GM19025 (cell line): ENCODE measurements around the gene ZNF628.

Source experiments
- ATAC-seq: cut with Tn5 transposase; IDR thresholded peaks from one replicate; pipeline ENCODE4 v1.9.1; 2021; ENCODE audit warnings: mild to moderate bottlenecking, low read depth, moderate library complexity; ENCODE audit not compliant: unreplicated experiment

The ZNF628 gene

GRCh38 chr19:55449469-55449868 is 26.9 kb upstream of the ZNF628 start:
- no peak for ATAC-seq

GRCh38 chr19:55451163-55451964 is 25.1 kb upstream of the ZNF628 start:
- ATAC-seq = no peak

GRCh38 chr19:55451965-55452748 is 24.3 kb upstream of the ZNF628 start:
- no peak for ATAC-seq

- no peak for ATAC-seq
These were observed 23.6 kb upstream of the ZNF628 start for GRCh38 chr19:55452749-55453346.

- ATAC-seq = no peak
These were observed 22.7 kb upstream of the ZNF628 start for GRCh38 chr19:55453511-55454260.

GRCh38 chr19:55454787-55455243 is 21.6 kb upstream of the ZNF628 start:
- no peak for ATAC-seq

- ATAC-seq = no peak
These were observed 20.7 kb upstream of the ZNF628 start for GRCh38 chr19:55455576-55456235.

- no peak for ATAC-seq
These were observed 20.1 kb upstream of the ZNF628 start for GRCh38 chr19:55456347-55456746.

GRCh38 chr19:55457683-55458457 is 18.5 kb upstream of the ZNF628 start:
- no peak for ATAC-seq

- no peak for ATAC-seq
These were observed 16.9 kb upstream of the ZNF628 start for GRCh38 chr19:55459551-55459949.

GRCh38 chr19:55459950-55460657 is 16.3 kb upstream of the ZNF628 start:
- ATAC-seq = no peak

GRCh38 chr19:55460670-55461258 is 15.7 kb upstream of the ZNF628 start:
- ATAC-seq = no peak

GRCh38 chr19:55461259-55461973 is 15.0 kb upstream of the ZNF628 start, which contains the start of gene ISOC2:
Gene ISOC2, minus strand, starts transcription at chr19:55461642. Its CDS starts 5,156 bp downstream, at chr19:55456486.
- ATAC-seq = peak; percentile 93

- no peak for ATAC-seq
These were observed 14.3 kb upstream of the ZNF628 start for GRCh38 chr19:55461974-55462626.

- no peak for ATAC-seq
These were observed 13.7 kb upstream of the ZNF628 start for GRCh38 chr19:55462722-55463121.

- no peak for ATAC-seq
These were observed 12.8 kb upstream of the ZNF628 start for GRCh38 chr19:55463583-55464031.
